ENCODE data around the gene QRSL1. TPM values are rescaled to one million over a fixed set of nuclear protein-coding genes. Genes with fewer than 3 reads are reported as not detected.
"Not testable (repeated sequence)": the region's sequence is repeated elsewhere in the genome, so short reads cannot be mapped to it uniquely, and the experiment has no call there.

The QRSL1 gene
- total RNA-seq, 2 donors from 2014 or later: 16.0 to 21.1 TPM

- TF ChIP-seq CTCF (IDR thresholded peaks at IDR 0.05): no peak
- H3K36me3 ChIP-seq: no peaks in the 10 kb centered on the region
- peak; percentile 53 for DNase-seq
- intact Hi-C loops (cut with DNase I): no loop called here
- no peaks in the 10 kb centered on the region for H3K27me3 ChIP-seq
- H3K4me3 ChIP-seq: no peak overlapping the region
- H3K4me1 ChIP-seq: no peaks in the 10 kb centered on the region
- no peaks in the 10 kb centered on the region for H3K9me3 ChIP-seq
- H3K9ac ChIP-seq (ENCODE audit: low read depth in 2 of 2, low read length in 2 of 2): no peak overlapping the region
- no peak overlapping the region for H3K27ac ChIP-seq
Observed at GRCh38 chr6:106692112-106692818, 62.9 kb downstream of the QRSL1 start.

GRCh38 chr6:106692819-106693208, 63.4 kb downstream of the QRSL1 start:
- Histone ChIP-seq H3K4me1 (no peaks in the 10 kb centered on the region), H3K9me3 (no peaks in the 10 kb centered on the region), H3K27me3 (no peaks in the 10 kb centered on the region), H3K4me3 (no peak overlapping the region), H3K27ac (no peak overlapping the region), H3K9ac (ENCODE audit: low read depth in 2 of 2, low read length in 2 of 2) (no peak overlapping the region), H3K36me3 (no peaks in the 10 kb centered on the region)
- DNase-seq: no peak
- TF ChIP-seq CTCF (IDR thresholded peaks at IDR 0.05): no peak
- intact Hi-C loops (cut with DNase I): no loop called here

- Histone ChIP-seq H3K9ac (ENCODE audit: low read depth in 2 of 2, low read length in 2 of 2) (no peak overlapping the region), H3K4me1 (no peaks in the 10 kb centered on the region), H3K27me3 (no peaks in the 10 kb centered on the region), H3K9me3 (no peaks in the 10 kb centered on the region), H3K36me3 (no peaks in the 10 kb centered on the region), H3K4me3 (no peak overlapping the region), H3K27ac (no peak overlapping the region)
- intact Hi-C loops (cut with DNase I): no loop called here
- no peak for TF ChIP-seq CTCF (IDR thresholded peaks at IDR 0.05)
- no peak for DNase-seq
Observed at GRCh38 chr6:106693418-106693817, 64.0 kb downstream of the QRSL1 start.

GRCh38 chr6:106694343-106694742, 65.0 kb downstream of the QRSL1 start:
- H3K27ac ChIP-seq: no peak overlapping the region
- no peaks in the 10 kb centered on the region for H3K4me1 ChIP-seq
- intact Hi-C loops (cut with DNase I): no loop called here
- H3K4me3 ChIP-seq: no peak overlapping the region
- DNase-seq: no peak
- TF ChIP-seq CTCF (IDR thresholded peaks at IDR 0.05): no peak
- no peaks in the 10 kb centered on the region for H3K9me3 ChIP-seq
- no peak overlapping the region for H3K9ac ChIP-seq (ENCODE audit: low read depth in 2 of 2, low read length in 2 of 2)
- H3K27me3 ChIP-seq: no peaks in the 10 kb centered on the region
- no peaks in the 10 kb centered on the region for H3K36me3 ChIP-seq

- H3K4me1 ChIP-seq: no peaks in the 10 kb centered on the region
- TF ChIP-seq CTCF (IDR thresholded peaks at IDR 0.05): no peak
- H3K27ac ChIP-seq: no peak overlapping the region
- intact Hi-C loops (cut with DNase I): no loop called here
- H3K27me3 ChIP-seq: no peaks in the 10 kb centered on the region
- no peak overlapping the region for H3K9ac ChIP-seq (ENCODE audit: low read depth in 2 of 2, low read length in 2 of 2)
- H3K4me3 ChIP-seq: no peak overlapping the region
- DNase-seq: no peak
- no peaks in the 10 kb centered on the region for H3K36me3 ChIP-seq
- H3K9me3 ChIP-seq: no peaks in the 10 kb centered on the region
Observed at GRCh38 chr6:106700581-106700980, 71.2 kb downstream of the QRSL1 start.

GRCh38 chr6:106701201-106701600, 71.8 kb downstream of the QRSL1 start:
- peak; percentile 9 for DNase-seq
- H3K4me3 ChIP-seq, H3K27ac ChIP-seq: not testable (repeated sequence)

More at GRCh38 chr6:106701201-106701600, 71.8 kb downstream of the QRSL1 start:
- H3K4me1 ChIP-seq; H3K9me3 ChIP-seq; H3K36me3 ChIP-seq; intact Hi-C loops (cut with DNase I); H3K27me3 ChIP-seq; H3K9ac ChIP-seq (ENCODE audit: low read depth in 2 of 2, low read length in 2 of 2): not testable (repeated sequence)
